GM13977 (cell line): Measurements from ENCODE around the gene ZNF491.

Experiments used
- DNase-seq: peaks from one replicate; pipeline ENCODE4 v3.0.0; 2012; ENCODE audit warnings: low spot score
- in situ Hi-C: fragments of 300-500 bp; cut with MboI; formaldehyde crosslinking; loops from one replicate; pipeline ENCODE4 v1.12.0; 2022; ENCODE audit warnings: low sequenced_read_pairs, low pct_unique_long_range_greater_than_20kb, mixed read lengths, inconsistent platforms; ENCODE audit not compliant: unreplicated experiment
- TF ChIP-seq, protein P1 (sequence below): IDR thresholded peaks from 2 replicates; pipeline ENCODE4 v1.5.1; 2012; ENCODE audit warnings: mild to moderate bottlenecking, control low read depth; ENCODE audit not compliant: insufficient read depth; ENCODE audit errors: extremely low read depth, missing control alignments

Gene ZNF491

DNA sequence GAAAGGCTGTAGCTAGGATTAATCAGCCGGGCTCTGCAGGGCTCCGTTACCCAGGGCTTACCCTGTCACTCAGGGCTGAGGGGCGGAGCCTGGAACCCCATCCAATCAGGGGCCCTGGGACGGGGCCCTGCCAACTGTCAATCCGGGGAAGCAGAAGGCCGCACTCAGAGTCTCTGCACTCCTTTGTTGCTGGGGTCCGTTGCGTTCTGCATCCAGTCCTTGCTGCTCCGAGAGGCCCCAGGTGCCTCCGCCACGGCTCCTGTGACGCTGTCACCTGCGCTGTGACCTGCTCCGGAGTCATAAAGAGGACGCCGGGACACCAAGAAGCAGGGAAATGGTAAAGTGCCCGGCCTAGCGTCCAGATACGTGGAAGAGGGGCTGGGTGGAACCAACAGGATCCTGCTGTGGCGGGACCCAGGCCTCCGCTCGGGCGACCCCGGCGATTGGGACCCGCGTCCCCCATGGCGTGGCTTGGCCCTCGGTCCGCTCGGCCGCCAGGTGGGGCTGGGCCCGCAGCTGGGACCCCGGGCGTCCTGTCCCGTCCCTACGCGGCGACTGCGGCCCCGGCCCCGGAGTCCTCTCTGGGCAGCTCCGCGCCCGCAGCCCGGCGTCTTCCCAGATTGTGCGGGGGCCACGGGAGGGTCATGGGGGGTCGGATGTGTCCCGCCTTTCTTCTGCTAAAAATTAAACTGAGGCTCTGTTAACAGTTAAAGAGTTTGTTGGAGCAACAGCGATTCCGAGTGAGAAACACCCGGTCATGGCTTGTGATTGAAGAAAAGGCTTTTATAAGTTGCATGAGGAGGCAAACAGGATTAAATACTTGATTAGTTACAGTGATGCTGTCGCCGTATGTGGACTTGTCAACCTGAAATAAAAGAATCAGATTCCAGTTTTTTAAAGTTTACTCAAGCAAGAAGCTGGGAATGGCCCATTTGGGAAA is at the start of gene ZNF491:
Gene ZNF491 (plus strand): TSS at position 133 of the 940 bp plus-strand sequence. CDS start 7,431 bp downstream, outside the sequence.
- in situ Hi-C loops: no loop called here
- peak; percentile 98 for DNase-seq

DNA sequence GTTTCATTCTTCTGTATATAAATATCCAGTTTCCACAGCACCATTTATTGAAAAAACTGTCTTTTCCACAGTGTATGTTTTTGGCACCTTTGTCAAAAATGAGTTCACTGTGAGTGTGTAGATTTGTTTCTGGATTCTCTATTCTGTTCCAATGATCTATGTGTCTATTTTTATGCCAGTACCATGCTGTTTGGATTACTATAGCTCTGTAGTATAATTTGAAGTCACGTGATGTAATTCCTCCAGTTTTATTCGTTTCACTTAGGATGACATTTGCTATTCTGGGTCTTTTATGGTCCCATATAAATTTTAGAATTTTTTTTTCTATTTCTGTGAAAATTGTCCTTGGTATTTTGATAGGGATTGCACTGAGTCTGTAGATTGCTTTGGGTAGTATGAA is 48.6 kb upstream of the ZNF491 start:
- in situ Hi-C loops: no loop called here
- TF ChIP-seq, protein P1, sequence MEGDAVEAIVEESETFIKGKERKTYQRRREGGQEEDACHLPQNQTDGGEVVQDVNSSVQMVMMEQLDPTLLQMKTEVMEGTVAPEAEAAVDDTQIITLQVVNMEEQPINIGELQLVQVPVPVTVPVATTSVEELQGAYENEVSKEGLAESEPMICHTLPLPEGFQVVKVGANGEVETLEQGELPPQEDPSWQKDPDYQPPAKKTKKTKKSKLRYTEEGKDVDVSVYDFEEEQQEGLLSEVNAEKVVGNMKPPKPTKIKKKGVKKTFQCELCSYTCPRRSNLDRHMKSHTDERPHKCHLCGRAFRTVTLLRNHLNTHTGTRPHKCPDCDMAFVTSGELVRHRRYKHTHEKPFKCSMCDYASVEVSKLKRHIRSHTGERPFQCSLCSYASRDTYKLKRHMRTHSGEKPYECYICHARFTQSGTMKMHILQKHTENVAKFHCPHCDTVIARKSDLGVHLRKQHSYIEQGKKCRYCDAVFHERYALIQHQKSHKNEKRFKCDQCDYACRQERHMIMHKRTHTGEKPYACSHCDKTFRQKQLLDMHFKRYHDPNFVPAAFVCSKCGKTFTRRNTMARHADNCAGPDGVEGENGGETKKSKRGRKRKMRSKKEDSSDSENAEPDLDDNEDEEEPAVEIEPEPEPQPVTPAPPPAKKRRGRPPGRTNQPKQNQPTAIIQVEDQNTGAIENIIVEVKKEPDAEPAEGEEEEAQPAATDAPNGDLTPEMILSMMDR: no peak
- DNase-seq: no peak

More for the DNA sequence above, at the start of gene ZNF491:
- TF ChIP-seq, protein P1: peak; percentile 49

DNA sequence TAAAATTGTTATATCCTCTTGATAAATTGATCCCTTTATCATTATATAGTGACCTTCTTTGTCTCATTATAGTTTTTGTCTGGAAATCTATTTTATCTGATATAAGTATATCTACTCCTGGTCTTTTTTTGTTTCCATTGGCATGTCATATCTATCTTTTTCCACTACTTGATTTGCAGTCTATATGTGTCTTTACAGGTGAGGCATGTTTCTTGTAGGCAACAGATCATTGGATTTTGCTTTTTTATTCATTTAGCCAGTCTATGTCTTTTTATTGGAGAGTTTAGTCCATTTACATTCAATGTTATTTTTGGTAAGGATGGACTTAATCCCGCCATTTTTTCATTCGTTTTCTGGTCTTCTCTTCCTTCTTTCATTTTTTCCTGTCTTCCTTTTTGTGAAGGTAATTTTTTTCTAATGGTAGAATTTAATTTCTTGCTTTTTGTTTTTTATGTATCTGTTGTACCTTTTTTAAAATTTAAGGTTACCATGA is 46.0 kb upstream of the ZNF491 start:
- TF ChIP-seq, protein P1: no peak
- no peak for DNase-seq
- in situ Hi-C loops: no loop called here

DNA sequence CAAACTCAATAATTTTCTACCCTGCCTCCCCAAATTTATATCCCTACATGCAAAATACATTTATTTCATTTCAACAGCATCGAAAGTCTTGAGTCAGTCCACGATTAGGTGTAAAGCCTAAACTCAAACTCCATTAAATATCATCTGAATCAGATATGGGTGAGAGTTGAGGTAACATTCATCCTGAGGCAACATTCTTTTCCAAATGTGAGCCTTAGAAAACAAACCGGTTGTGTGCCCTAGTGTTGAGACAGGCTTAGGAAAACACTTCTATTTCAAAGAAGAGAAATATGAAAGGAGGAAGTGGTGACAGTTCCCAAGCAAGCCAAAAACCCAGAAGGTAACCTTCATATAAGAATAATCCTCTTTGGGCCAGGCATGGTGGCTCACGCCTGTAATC is 43.7 kb upstream of the ZNF491 start:
- in situ Hi-C loops: no loop called here
- DNase-seq: no peak
- TF ChIP-seq, protein P1: no peak

DNA sequence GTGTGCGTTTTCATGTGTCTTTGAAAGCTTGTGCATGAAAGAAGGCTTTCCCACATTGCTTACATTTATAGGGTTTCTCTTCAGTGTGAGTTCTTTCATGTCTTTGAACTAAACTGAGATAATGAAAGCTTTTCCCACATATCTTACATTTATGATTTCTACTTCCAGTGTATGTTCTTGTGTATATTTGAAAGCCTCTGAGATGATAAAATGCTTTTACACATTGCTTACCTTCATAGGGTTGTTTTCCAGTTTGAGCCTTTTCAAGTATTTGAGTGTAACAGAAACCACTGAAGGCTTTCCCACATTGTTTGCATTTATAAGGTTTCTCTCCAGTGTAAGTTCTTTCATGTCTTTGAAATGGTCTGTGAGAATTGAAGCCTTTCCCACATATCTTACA is 41.4 kb upstream of the ZNF491 start:
- TF ChIP-seq, protein P1: no peak
- in situ Hi-C loops: no loop called here
- DNase-seq: no peak

DNA sequence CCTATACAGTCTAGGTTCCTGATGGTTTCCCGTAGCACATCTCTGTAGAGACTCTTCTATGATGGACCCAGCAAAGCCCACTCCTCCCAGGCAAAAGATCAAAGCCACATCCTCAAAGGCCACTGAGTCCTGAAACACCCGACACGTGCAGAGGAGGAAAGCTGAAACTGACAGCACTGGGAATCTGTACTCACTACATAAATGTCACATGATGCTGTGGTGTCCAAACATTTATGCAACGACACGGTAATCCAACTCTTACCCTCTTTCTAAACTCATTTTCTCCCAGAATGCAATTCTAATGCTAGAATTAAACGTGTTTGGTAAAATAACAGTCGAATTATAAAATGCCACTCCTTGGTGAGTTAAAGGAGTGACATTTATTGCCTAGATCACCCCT is 38.5 kb upstream of the ZNF491 start:
- no peak for DNase-seq
- in situ Hi-C loops: no loop called here
- TF ChIP-seq, protein P1: no peak
